Endothelial cell of umbilical vein (primary cell): ENCODE measurements around the gene CEP63. TPM values are rescaled to one million over a fixed set of nuclear protein-coding genes. Genes with fewer than 3 reads are reported as not detected.

Experiments
- BruUV-seq: library from RNA; stranded (reverse); fragments of 400-500 nt; replicated peaks from 2 replicates; lab custom pipeline; 2021; lab: Mats Ljungman, UMichigan
- CTCF ChIA-PET: fragments of 300-600, 350-600 bp; sonication (Branson Sonifier 250); formaldehyde crosslinking; loops from one replicate; lab custom pipeline; 2021; ENCODE audit warnings: antibody characterized with exemption, inconsistent platforms; lab: Charles Lee
- POLR2A ChIA-PET: fragments of 300-600, 350-600 bp; sonication (Branson Sonifier 250); formaldehyde crosslinking; loops from one replicate; lab custom pipeline; 2021; ENCODE audit warnings: antibody characterized with exemption, inconsistent platforms; lab: Charles Lee
- DNase-seq: peaks from one replicate; pipeline ENCODE4 v3.0.0-alpha.2; 2011; ENCODE audit warnings: low read depth, low spot score
- FAIRE-seq: peaks from 2 replicates; lab custom pipeline; 2011; peaks lifted over from hg19 to GRCh38; lab: Jason Lieb, UNC
- H2AFZ ChIP-seq: 2 replicates; pipeline ENCODE4 v1.6.0; 2012; ENCODE audit warnings: low read depth, low read length, control low read depth, inconsistent platforms
- H3K27ac ChIP-seq: 2 replicates; pipeline ENCODE4 v1.5.1; 2011; ENCODE audit warnings: low read depth, mild to moderate bottlenecking, control low read depth, low read length, moderate library complexity; ENCODE audit not compliant: insufficient read depth
- H3K27me3 ChIP-seq, 2 experiments: 2 replicates each; pipeline versions ENCODE4 v1.6.0 to v1.6.1; 2011; ENCODE audit warnings: low read length in 2 of 2, mixed read lengths in 1 of 2; ENCODE audit not compliant: control insufficient read depth in 2 of 2, insufficient read depth in 2 of 2
- H3K36me3 ChIP-seq, 2 experiments: 2 replicates in 1 of 2; 3 replicates in 1 of 2; pipeline ENCODE4 v1.5.1; 2011; ENCODE audit warnings: low read length in 2 of 2, mild to moderate bottlenecking in 1 of 2, moderate library complexity in 1 of 2; ENCODE audit not compliant: control insufficient read depth in 2 of 2, insufficient read depth in 2 of 2; ENCODE audit errors: extremely low read depth in 1 of 2
- H3K4me1 ChIP-seq: 3 replicates; pipeline ENCODE4 v1.5.1; 2011; ENCODE audit warnings: mild to moderate bottlenecking, low read length; ENCODE audit not compliant: control insufficient read depth, insufficient read depth; ENCODE audit errors: extremely low read depth
- H3K4me2 ChIP-seq: 2 replicates; pipeline ENCODE4 v1.6.1; 2011; ENCODE audit warnings: low read length, control low read depth, mixed read lengths; ENCODE audit not compliant: insufficient read depth
- H3K4me3 ChIP-seq, 3 experiments: fragments of 200-600 bp in 1 of 3; sonication (generic), shearing (Covaris generic) in 1 of 3; replicated peaks in 1 of 3; 2 replicates each; pipeline ENCODE4 v1.5.1; 2011 to 2016; ENCODE audit warnings: control low read depth in 3 of 3, low read length in 3 of 3, mild to moderate bottlenecking in 2 of 3, inconsistent platforms in 1 of 3, low read depth in 1 of 3, moderate library complexity in 1 of 3; ENCODE audit not compliant: insufficient read depth in 1 of 3
- H3K79me2 ChIP-seq: 2 replicates; pipeline ENCODE4 v1.6.0; 2012; ENCODE audit warnings: low read length, inconsistent platforms; ENCODE audit not compliant: control insufficient read depth, insufficient read depth
- H3K9ac ChIP-seq: replicated peaks from 2 replicates; pipeline ENCODE3; 2011; ENCODE audit warnings: low read length, control low read depth; ENCODE audit not compliant: insufficient read depth; ENCODE audit errors: extremely low read depth
- H3K9me1 ChIP-seq: replicated peaks from 3 replicates; pipeline ENCODE4 v1.6.0; 2011; ENCODE audit warnings: mild to moderate bottlenecking, low read length; ENCODE audit not compliant: control insufficient read depth, insufficient read depth; ENCODE audit errors: extremely low read depth
- H3K9me3 ChIP-seq: replicated peaks from 2 replicates; pipeline ENCODE4 v1.5.1; 2012; ENCODE audit warnings: low read length, inconsistent platforms; ENCODE audit not compliant: control insufficient read depth, insufficient read depth
- H4K20me1 ChIP-seq: replicated peaks from 2 replicates; pipeline ENCODE3; 2011; ENCODE audit warnings: mild to moderate bottlenecking, low read length; ENCODE audit not compliant: control insufficient read depth, insufficient read depth; ENCODE audit errors: extremely low read depth
- CTCF ChIP-seq, 2 donors: IDR thresholded peaks; 1 replicate in 1 of 2; 2 replicates in 1 of 2; pipeline ENCODE4 v1.5.1; 2011; ENCODE audit warnings: low read length in 2 of 2, mild to moderate bottlenecking in 2 of 2, moderate library complexity in 2 of 2, control low read depth in 1 of 2, inconsistent platforms in 1 of 2, low read depth in 1 of 2; ENCODE audit not compliant: insufficient read depth in 1 of 2; ENCODE audit errors: extremely low read depth in 1 of 2
- EZH2 ChIP-seq: IDR thresholded peaks from 2 replicates; pipeline ENCODE4 v1.6.1; 2012; ENCODE audit warnings: borderline replicate concordance, low read depth, mild to moderate bottlenecking, moderate library complexity, low read length, inconsistent platforms; ENCODE audit not compliant: severe bottlenecking
- FOS ChIP-seq: IDR thresholded peaks from 2 replicates; pipeline ENCODE4 v1.6.1; 2011; ENCODE audit warnings: mild to moderate bottlenecking, low read length, moderate library complexity, borderline replicate concordance; ENCODE audit not compliant: insufficient read depth
- GATA2 ChIP-seq: IDR thresholded peaks from 2 replicates; pipeline ENCODE4 v1.7.0; 2011; ENCODE audit warnings: low read depth, mild to moderate bottlenecking, moderate library complexity, mixed read lengths, low read length; ENCODE audit not compliant: insufficient read length, insufficient read depth
- JUN ChIP-seq: IDR thresholded peaks from 2 replicates; pipeline ENCODE4 v1.6.1; 2011; ENCODE audit warnings: borderline replicate concordance, low read depth; ENCODE audit not compliant: insufficient read length, insufficient read depth
- MYC ChIP-seq: IDR thresholded peaks from one replicate; pipeline ENCODE4 v1.6.1; 2011; ENCODE audit warnings: mild to moderate bottlenecking, low read depth, low read length
- POLR2A ChIP-seq: IDR thresholded peaks from 2 replicates; pipeline ENCODE4 v1.6.1; 2012; ENCODE audit warnings: low read depth, mild to moderate bottlenecking, control low read depth, low read length
- POLR2AphosphoS5 ChIP-seq: IDR thresholded peaks from 2 replicates; pipeline ENCODE4 v1.6.1; 2012; ENCODE audit warnings: low read depth, mild to moderate bottlenecking, control low read depth, low read length, moderate library complexity; ENCODE audit not compliant: insufficient read depth
- dilution Hi-C: fragments of 300-500 bp; cut with MboI; formaldehyde crosslinking; loops from one replicate; pipeline ENCODE4 v1.15.0; 2019; ENCODE audit warnings: low sequenced_read_pairs; ENCODE audit not compliant: extremely low pct_ligation_motif_present
- intact Hi-C: fragments of 100-400 bp; cut with micrococcal nuclease; formaldehyde crosslinking; loops from one replicate; pipeline ENCODE4 v1.10.0; 2022
- polyA plus RNA-seq, 4 experiments: library from polyadenylated mRNA; depleted of rRNA in 3 of 4; stranded (reverse) in 3 of 4; unstranded in 1 of 4; fragments of >200 nt; gene quantifications; 2 replicates each; pipeline versions ENCODE4 v1.2.1 to v1.2.3, GENCODE V29; 2011 to 2012; ENCODE audit warnings: missing spikeins in 1 of 4
- total RNA-seq: library from RNA; stranded (reverse); gene quantifications from 2 replicates; pipeline ENCODE4 v1.2.3, GENCODE V29; 2021
- TF ChIP-seq, protein P1 (sequence below): IDR thresholded peaks from 2 replicates; pipeline ENCODE4 v1.6.1; 2011; ENCODE audit not compliant: insufficient read depth, insufficient read length

CEP63 gene
- total and polyA plus RNA-seq, 2 donors (not counting 3 experiments of a cell fraction or from before 2014, with no cell fraction given): 5.7 to 29.4 TPM

DNA sequence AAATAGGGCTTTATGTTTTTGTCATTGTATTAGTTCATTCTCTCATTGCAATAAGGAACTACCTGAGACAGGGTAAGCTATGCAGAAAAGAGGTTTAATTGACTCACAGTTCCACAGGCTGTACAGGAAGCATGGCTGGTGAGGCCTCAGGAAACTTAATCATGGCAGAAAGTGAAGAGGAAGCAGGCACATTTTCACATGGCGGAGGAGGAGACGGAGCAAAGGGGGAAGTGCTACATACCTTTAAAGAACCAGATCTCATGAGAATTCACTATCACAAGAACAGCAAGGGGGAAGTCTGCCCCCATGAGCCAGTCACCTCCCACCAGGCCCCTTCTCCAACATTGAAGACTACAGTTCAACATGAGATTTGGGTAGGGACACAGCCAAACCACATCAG is 25.6 kb downstream of the CEP63 start:
- CTCF ChIA-PET: no interaction called here
- no peaks in the 10 kb centered on the region for H3K27me3 ChIP-seq
- no peak overlapping the region for H3K4me3 ChIP-seq
- H2AFZ ChIP-seq: no peak overlapping the region
- H3K36me3 ChIP-seq: peaks cover 0 to 2% of the 10 kb centered on the region in 2 experiments
- H3K4me2 ChIP-seq: no peak overlapping the region
- no peaks in the 10 kb centered on the region for H3K4me1 ChIP-seq
- no peak for FAIRE-seq
- intact Hi-C loops: no loop called here
- H3K79me2 ChIP-seq: no peaks in the 10 kb centered on the region
- dilution Hi-C loops: no loop called here
- H4K20me1 ChIP-seq: no peaks in the 10 kb centered on the region
- no peak overlapping the region for H3K9ac ChIP-seq
- POLR2A ChIA-PET: no interaction called here
- H3K27ac ChIP-seq: no peak overlapping the region
- no peaks in the 10 kb centered on the region for H3K9me1 ChIP-seq
- BruUV-seq: no TSS peak
- no peak for DNase-seq
- H3K9me3 ChIP-seq: no peaks in the 10 kb centered on the region
- TF ChIP-seq FOS (no peak), CTCF (IDR thresholded peaks at IDR 0.05; ENCODE audit: extremely low read depth in 1 of 2, insufficient read depth in 1 of 2, low read depth in 1 of 2, low read length in 2 of 2) (no peak), GATA2 (no peak), MYC (no peak), EZH2 (no peak), POLR2AphosphoS5 (no peak), JUN (no peak), POLR2A (no peak)
- TF ChIP-seq, protein P1, sequence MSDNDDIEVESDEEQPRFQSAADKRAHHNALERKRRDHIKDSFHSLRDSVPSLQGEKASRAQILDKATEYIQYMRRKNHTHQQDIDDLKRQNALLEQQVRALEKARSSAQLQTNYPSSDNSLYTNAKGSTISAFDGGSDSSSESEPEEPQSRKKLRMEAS: no peak
